SU-DHL-6 (cell line): ENCODE data around the gene MGAT4A.

ENCODE experiments used
- CTCF ChIP-seq: fragments of 200-600 bp; sonication (generic); IDR thresholded peaks from one replicate; pipeline ENCODE4 v1.5.1; 2017; ENCODE audit warnings: antibody characterized with exemption, mild to moderate bottlenecking, low read length, moderate library complexity; ENCODE audit not compliant: insufficient read depth, poor library complexity, severe bottlenecking
- EZH2phosphoT487 ChIP-seq: fragments of 200-600 bp; sonication (generic), shearing (Covaris generic); conservative IDR thresholded peaks from 2 replicates; pipeline ENCODE4 v1.6.1; 2018; ENCODE audit warnings: mild to moderate bottlenecking, antibody characterized with exemption, low read length, moderate library complexity, mixed read lengths

GRCh38 chr2:98632351-98632750, 98.6 kb downstream of the MGAT4A start:
- no peak for TF ChIP-seq CTCF
- TF ChIP-seq EZH2phosphoT487: no peak
